CD4-positive, alpha-beta T cell treated with Interleukin-2 at 100 ng/mL for 4 hours (primary cell): ENCODE data around the gene RNF220.

ENCODE experiments used
- DNase-seq: peaks from one replicate; pipeline ENCODE4 v3.0.0-alpha.2; 2020; ENCODE audit warnings: low spot score

Gene RNF220

GRCh38 chr1:44587796-44588460 is 182.9 kb downstream of the RNF220 start:
- no peak for DNase-seq

DNA sequence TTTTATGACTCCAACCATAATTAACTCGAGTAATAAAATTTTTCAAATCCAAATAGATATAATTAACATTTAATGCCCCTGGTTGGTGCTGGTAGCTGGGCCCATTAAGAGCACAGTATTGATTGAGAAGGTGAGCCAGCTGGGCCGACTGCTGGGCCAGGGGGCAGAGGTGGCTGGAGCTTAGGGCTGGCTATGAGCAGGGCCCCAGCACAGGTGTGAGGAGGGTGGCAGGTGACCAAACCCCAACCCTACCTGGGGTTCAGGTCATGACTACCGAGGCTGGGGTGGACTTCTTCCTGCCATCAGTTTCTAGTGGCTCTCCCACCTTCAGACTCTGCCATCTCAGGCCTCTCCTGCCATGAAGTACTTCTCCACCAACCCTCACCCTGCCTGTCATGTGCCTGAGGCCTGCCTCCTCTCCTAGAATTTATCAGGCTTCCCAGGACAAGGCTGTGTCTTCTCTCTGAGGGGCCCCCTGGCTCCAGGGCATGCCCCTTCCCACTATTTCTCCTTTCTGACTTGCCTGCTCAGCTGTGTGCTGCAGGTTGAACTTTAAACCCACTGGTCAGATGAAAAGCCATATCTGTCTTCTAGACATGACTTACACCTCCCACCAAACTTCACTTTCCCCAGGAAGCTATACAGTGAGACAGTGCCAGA is 183.6 kb downstream of the RNF220 start:
- DNase-seq: no peak

- DNase-seq: no peak
Observed at GRCh38 chr1:44590475-44590874, 185.4 kb downstream of the RNF220 start.

- DNase-seq: no peak
Observed at GRCh38 chr1:44591381-44591780, 186.3 kb downstream of the RNF220 start.

DNA sequence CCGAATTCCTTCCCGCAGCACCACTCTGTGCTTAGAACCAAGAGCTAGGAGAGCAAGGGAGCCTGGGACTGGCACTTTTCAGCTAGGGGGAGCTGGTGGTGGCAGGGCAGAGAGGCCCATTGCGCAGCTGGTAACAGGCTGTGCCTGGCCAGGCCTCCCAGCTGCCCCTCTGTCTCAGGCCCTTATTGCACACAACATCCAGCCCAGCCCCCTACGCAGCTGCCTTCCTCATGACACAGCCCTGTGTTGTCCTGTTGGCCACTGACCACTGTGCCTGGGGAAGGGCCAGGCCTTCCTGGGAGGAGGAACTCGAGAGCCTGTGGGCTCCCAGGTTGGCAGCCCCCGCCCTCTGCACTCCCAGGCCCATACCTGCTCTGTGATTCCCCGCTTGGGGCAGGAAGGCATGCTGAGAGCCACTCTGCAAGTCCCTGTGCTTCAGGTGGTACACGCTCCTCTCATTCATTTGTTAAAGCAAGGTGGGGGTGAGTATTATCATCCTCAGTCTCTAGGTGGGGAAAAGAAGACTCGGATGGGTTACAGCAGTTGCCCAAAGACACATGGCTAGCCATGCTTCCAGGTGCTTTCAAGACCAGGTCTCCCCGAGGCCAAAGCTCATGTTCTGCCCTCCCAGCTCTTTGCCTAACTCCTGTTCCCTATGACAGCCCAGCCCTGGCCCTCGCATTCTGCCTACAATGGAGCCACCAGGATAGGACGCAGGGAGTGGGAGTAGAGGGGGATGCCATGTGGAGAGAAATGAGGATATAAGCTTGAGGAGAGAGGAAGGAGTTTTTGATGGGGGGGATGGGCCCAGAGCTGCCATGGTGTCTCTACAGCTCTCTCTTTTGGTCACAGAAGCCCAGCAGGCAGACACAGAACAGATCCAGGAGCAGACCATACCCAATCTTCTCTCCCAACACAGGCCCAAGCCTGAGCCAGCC is 187.4 kb downstream of the RNF220 start:
- DNase-seq: no peak

- DNase-seq: no peak
Observed at GRCh38 chr1:44594353-44594752, 189.3 kb downstream of the RNF220 start.

- peak; percentile 70 for DNase-seq
Observed at GRCh38 chr1:44594871-44595735, 190.0 kb downstream of the RNF220 start.

DNA sequence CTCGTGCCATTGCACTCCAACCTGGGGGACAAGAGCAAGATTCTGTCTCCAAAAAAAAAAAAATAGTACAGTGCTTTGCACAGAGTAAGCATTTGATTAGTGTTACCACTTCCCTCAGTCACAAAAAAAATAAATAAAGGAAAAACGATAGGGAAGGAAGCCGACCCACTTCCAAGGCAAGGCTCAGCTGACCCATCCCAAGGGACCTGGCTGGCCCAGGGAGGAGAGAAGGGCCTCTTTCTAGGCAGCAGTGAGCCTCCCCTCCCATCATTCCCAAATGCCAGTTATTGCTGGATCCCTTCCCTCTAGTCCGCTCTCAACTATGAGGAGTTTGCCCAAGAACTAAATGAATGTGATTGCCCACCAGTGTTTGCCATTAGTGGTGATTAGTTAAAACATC is 191.5 kb downstream of the RNF220 start:
- no peak for DNase-seq

GRCh38 chr1:44598167-44598566 is 193.1 kb downstream of the RNF220 start:
- no peak for DNase-seq

DNA sequence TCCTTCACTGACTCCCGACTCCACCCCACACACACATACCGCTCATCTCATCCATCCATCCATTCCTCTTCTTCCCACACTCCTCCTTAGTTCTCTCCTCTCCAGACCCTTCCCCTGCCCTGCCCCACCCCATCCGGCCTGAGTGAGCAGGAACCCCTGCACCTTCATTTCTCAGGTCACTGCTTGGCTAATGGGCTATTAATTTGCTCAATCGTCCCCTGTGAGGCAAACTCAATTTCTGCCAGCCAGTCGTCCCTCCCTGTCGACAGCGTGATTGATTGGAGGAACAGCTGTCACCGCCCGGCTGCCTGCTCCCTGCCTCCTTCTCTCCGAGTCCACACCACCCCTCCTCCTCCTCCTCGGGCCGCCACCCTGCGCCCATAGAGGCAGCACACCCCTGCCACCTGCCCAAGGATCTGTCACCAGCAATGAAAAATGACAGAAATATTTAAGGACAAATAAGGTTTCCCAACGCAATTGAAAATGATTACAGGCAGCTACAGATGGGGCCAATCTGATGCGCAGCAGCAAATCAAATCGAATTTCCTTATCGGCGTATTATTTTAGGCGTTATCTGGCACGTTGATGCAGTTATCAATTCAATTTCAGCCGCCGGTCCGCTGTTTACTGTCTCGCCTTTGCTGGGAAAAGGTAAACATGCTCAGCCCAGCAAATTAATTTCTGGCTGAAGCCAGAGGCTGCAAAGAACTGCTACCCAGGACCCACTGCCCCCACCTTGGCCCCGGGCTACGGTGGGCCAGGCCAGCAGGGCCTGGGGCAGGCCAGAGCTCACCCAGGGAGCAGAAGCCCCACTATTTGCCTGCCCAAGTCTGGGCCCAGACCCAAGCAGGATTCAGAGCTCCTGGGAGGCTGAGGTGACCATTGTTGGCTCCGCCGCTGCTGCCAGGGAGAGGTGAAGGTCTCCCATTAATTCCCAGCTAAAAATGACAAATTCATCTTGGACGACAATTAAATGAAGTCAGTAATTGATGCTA is 197.9 kb downstream of the RNF220 start:
- DNase-seq: no peak

- no peak for DNase-seq
Observed at GRCh38 chr1:44603718-44604117, 198.7 kb downstream of the RNF220 start.

DNA sequence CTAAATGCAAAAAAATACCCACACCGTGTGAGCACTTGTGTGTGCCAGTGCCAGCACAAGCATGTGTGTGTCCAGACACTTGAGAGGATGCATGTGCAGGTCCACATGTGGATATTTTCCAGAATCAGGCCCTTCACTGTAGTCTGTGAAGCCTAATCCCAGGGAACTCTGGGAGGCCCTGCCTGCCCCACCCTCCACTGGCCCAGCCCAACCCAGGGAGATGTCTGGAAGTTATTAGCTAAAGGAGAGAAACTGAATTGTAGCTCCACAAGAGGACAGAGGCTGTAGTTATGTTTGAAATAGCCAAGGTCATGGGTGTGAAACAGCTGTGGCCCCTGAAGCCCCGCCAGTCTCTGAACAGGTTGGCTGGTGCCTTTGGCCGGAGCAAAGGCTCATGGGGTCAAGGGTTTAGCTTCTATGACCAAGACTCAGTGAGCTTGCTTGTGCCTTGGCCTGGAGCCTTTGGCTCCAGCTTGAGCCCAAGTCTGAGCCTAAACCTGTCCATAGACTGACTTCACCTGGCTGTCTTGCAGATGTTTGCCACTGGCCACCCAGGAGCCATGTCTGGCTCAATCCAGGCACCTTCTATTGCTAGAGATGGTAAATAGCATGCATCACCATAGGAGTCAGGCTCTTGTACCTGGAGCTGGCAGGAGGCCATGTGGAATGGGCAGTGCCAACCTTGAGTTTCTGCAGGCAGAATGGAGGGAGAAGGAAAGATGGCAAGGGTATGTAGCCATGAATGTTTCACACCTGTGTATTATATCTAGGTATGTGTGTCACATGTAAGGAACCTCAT is 199.3 kb downstream of the RNF220 start:
- DNase-seq: no peak

GRCh38 chr1:44605914-44606615 is 201.0 kb downstream of the RNF220 start:
- DNase-seq: no peak

DNA sequence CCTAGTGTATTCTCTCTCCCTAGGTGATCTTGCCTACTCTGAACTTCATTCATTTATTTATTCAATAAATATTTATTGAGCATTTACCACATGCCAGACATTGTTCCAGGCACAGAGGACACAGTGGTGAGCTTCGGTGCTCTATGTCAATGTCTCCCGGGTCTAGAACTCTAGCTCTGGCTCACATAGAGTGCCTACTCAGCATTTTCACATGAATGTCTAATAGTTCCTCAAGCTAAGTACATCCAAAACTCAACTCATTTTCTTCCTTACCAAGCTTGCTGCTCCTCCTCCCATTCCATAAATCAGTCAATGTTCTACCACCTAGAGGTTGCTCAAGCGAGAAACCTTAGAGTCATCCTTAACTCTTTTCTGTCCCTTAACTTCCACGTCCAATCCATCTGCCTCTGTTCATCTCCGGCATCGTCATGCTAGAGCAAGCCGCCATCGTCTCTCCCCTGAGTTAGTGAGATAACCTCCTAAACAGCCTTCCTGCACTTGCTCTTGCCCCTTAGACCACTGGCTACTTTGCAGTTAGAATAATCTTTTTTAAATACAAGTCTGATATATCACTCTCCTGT is 201.7 kb downstream of the RNF220 start:
- DNase-seq: no peak

DNA sequence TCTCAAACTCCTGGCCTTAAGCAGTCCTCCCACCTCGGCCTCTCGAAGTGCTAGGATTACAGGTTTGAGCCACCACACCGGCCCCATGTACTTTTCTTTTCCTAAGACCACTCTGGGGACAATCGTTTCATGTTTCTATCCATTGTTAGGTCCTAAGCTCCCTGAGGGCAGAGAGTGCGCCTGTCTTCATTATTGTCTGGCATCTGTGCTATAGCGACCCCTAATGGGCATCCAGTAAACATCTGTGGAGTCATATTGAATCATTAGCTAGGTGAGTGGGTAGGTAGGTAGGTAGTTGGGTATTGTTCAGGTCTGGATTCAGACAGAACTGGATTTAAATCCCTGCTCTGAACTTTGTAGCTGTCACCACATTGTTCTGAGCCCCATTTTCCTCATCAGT is 203.1 kb downstream of the RNF220 start:
- DNase-seq: no peak

- peak; percentile 8 for DNase-seq
Observed at GRCh38 chr1:44609412-44609767, 204.3 kb downstream of the RNF220 start.

DNA sequence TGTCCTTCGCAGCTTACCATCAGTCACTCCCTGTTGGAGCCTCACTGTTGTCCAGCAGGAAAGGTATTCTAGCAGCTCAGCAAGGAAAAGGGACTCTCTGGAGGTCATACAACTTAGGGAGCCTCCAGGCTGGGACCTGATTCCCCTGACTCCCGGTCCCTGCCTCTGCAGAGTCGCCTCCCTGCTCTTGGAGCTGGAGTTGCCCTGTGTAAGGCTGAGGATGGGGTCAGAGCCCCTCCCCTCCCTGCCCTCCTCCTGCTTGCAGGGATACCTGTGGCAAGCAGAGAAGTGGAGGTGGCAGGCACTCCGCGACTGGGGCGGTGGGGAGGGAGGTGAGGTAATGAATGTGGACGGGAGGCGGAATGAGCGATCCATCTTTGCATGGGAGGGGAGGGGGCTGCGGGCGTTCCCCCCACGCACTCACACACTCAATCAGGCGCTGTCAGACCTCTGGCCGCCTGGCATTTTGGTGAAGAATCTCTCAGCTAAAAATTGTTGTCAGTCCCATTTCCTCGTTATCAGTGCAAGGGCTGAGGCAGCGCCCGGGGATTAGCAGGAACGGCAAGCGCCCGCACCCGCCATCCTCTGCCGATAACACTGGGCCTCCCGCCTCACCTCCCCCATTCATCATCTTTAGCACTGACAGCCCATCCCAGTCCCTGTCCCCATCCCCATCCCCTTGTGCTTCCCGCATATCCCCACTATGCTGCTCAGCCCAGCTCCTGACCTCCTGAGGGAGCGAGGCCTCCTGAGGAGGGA is 204.9 kb downstream of the RNF220 start:
- DNase-seq: no peak

DNA sequence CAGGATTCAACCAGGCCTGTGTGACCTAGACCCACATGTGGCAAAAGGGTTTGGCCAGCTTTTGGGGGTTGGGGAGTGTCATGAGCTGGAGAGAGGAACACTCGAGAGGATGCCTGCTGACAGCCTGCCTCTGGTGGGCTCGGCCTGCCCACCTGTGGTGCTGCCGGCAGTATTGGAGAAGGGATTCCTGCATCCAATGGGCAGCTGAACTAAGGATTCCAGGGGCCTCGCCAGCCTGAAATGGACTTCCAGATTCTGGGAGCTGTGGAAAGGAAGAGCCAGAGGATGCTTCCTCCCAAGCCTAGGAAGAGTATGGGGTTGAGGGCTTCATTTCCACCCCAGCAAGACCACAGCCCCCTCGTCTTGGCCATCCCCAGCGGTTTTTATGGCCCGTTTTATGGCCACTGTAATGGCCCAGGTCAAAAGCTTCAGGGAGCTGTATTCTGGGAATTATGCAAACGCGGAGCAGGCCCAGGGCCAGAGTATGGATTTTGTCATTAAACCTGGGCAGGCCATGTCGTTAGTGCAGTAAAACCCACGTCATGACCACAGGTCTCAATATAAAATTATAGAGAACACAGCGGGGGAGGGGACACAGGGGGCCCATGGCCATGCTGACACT is 205.6 kb downstream of the RNF220 start:
- DNase-seq: no peak
